Measurements from ENCODE around the gene MTMR2.
"Not testable (repeated sequence)": the region's sequence is repeated elsewhere in the genome, so short reads cannot be mapped to it uniquely, and the experiment has no call there.

Gene MTMR2

GRCh38 chr11:95811052-95811451 lies 112.9 kb downstream of the MTMR2 start:
- not testable (repeated sequence) for DNase-seq (ENCODE audit: low read depth)

DNA sequence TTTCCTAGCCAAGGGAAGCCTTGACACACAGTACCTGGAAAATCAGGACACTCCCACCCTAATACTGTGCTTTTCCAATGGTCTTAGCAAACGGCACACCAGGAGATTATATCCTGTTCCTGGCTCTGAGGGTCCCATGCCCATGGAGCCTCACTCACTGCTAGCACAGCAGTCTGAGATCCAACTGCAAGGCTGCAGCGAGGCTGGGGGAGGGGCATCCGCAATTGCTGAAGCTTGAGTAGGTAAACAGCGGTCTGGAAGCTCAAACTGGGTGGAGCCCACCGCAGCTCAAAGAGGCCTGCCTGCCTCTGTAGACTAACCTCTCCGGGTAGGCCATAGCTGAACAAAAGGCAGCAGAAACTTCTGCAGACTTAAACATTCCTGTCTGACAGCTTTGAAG lies 117.4 kb downstream of the MTMR2 start:
- not testable (repeated sequence) for DNase-seq (ENCODE audit: low read depth)

- DNase-seq (ENCODE audit: low read depth), result no peak
Observed at GRCh38 chr11:95805869-95806268, 118.0 kb downstream of the MTMR2 start.

- no peak for DNase-seq (ENCODE audit: low read depth)
Observed at GRCh38 chr11:95803973-95804372, 119.9 kb downstream of the MTMR2 start.

DNA sequence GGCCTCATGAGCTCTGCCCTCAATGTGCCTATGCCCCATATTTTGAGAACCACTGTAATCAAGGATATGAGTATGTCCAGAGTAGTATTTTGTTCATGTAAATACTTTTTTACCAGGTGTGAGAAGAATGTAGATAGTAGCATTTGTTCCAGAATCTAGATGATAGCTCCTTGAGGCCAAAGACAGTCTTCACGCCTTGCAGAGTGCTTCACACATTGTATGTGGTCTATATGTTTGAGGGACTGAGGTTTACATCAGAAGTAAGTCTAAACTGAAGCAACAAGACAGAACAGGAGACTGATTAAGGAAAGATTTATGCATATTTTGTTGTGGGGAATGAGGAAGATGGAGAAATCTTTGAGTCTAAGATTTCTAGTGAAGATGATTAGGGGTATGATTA lies 121.1 kb downstream of the MTMR2 start:
- no peak for DNase-seq (ENCODE audit: low read depth)

DNA sequence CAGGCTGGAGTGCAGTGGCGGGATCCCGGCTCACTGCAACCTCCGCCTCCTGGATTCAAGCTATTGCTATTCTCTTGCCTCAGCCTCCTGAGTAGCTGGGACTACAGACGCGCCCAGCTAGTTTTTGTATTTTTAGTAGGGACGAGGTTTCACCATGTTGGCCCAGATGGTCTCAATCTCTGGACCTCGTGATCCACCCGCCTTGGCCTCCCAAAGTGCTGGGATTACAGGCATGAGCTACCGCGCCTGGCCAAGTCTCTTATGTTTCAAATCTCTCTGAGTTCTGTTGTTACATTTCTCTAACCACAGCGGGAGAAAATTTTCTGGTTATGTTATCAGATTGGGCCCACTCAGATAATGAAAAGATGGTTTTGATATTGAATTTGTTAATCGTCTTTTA lies 123.5 kb downstream of the MTMR2 start:
- DNase-seq (ENCODE audit: low read depth), result no peak

GRCh38 chr11:95799546-95799945 lies 124.4 kb downstream of the MTMR2 start:
- DNase-seq (ENCODE audit: low read depth), result no peak

GRCh38 chr11:95796501-95796900 lies 127.4 kb downstream of the MTMR2 start:
- DNase-seq (ENCODE audit: low read depth), result no peak

- DNase-seq (ENCODE audit: low read depth), result no peak
Observed at GRCh38 chr11:95795627-95796295, 128.1 kb downstream of the MTMR2 start.

DNA sequence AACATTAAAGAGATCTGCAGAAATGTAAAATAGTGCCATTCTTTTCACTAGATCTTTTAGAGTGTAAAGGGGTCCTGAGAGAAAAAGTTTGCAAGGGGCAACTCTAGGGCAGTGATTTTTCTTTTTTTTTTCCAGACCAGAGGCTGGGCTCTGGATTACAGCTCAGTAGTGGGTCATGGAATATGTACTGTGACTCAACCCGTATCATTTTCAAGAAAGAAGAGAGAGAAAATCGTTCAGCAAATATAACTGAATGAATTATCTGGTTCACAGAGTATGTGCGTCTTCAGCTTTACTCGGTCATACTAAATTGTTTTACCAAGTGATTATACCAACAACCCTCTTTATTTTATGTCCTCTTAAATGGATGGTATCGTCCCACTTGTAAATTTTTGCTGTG lies 129.8 kb downstream of the MTMR2 start:
- DNase-seq (ENCODE audit: low read depth), result no peak

DNA sequence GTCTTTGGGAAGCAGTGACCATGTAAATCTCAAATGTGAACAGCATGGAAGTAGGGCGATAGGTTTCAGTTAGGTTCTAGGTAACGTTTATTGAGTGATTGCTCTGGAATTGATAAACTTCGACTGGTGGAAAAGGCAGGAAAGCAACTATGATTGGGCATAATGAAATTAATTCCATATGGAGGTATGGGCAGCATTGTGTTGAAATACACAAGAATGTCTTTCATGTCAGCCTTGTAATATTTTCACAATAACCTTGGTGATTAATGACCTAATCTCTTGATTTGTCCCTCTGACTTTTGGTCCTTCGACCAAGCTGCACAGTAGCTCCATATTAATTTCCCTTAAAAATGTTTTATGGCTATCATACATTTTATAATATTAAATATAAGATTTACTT lies 130.8 kb downstream of the MTMR2 start:
- no peak for DNase-seq (ENCODE audit: low read depth)

DNA sequence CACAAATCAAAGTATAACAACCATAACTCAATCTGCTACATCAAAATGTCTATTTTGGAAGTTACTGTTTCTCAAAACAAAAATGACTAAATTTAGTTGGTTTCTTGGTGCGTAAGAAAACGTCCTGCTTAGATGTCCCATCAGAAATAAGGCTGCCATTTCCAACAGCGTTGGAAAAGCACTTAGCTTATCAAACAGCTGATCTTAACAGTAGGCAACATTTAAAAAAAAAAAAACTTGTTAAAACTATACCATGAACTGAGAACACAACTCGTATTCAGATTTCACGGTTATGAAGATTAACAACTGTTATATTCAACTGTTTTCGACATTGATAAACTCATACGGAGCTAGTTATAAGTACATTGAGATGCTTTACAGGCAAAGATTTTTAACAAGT lies 131.2 kb downstream of the MTMR2 start:
- no peak for DNase-seq (ENCODE audit: low read depth)

- DNase-seq (ENCODE audit: low read depth), result no peak
Observed at GRCh38 chr11:95792200-95792599, 131.7 kb downstream of the MTMR2 start.

- no peak for DNase-seq (ENCODE audit: low read depth)
Observed at GRCh38 chr11:95791709-95792033, 132.2 kb downstream of the MTMR2 start.

DNA sequence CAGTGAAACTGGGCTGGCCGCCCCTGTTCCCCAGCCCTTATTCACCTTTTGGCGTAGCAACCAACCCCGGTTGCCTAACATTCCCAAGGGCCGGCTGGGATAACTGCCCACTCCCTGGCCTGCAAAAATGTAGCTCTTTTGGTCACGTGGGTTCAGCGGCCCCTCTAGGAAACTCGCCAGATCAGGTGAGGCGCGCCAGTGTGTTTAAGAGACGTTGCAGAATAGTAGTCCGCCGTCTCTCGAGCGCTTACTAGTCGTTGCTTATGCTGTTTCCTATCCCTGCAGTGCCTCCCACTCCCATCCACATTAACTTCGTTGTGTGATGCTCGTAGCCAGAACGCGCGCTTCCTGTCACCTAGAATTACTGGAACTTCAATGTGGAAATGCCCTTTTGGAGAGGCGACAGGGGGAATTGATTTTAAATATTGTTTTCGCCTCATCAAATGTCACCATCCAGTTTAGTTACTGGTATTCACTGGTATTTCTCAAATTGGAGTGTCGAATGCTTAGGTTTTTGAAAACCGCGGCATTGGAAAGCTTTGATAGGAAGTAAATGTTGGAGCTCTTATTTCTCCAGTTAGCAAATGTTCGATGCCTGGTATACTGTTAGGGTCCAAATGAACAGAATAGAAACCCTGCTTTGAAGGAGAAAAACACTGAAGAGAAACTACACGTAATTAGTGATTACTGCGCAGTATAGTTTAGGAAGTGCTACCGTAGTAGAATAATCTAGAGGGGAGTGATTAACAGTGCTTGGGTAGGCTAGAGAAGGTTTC lies 132.8 kb downstream of the MTMR2 start:
- DNase-seq (ENCODE audit: low read depth), result peak; percentile 16

DNA sequence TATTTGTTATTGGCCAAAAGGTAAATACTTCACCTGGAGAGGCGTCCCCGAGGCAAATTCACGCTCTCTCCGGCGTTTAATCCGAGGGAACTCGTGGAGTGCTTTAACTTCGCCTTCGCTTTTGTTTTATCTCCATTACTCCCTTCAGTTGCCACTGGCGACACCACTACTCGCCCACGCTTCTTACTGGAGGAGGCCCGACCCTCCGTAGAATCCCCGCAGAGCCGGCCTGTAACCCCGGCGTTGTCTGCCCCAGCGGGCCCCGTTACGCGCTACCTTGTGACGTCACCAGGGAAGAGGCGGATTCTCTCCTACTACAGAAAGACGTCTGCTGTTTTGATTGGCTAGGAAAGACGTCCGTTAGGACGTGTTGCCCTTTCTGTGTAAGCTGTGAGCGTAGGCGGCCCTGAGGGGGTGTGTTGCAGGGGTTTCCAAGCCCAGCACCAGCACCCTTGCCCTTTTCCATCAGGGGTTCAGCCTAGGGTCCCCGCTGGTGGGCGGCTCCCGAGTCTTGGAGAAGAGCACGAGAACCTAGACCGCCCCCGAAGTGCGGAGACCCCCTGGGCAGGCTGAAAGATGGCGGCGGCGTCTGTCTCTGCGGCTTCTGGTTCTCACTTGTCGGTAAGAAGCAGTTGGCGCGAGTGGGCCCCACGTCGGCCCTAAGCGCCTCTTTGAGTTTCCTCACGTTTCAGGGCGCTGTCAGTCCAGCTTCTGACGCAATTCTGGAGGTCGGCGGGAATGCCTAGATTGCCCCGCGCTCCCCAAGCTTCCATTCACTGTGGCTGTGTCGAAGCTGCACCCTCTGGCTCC lies 133.6 kb downstream of the MTMR2 start, which contains the start of gene CEP57:
CEP57 (plus strand) TSS at position 376 of the 810 bp plus-strand sequence; CDS start at position 577, 201 bp downstream.
- DNase-seq (ENCODE audit: low read depth), result peak; percentile 72

DNA sequence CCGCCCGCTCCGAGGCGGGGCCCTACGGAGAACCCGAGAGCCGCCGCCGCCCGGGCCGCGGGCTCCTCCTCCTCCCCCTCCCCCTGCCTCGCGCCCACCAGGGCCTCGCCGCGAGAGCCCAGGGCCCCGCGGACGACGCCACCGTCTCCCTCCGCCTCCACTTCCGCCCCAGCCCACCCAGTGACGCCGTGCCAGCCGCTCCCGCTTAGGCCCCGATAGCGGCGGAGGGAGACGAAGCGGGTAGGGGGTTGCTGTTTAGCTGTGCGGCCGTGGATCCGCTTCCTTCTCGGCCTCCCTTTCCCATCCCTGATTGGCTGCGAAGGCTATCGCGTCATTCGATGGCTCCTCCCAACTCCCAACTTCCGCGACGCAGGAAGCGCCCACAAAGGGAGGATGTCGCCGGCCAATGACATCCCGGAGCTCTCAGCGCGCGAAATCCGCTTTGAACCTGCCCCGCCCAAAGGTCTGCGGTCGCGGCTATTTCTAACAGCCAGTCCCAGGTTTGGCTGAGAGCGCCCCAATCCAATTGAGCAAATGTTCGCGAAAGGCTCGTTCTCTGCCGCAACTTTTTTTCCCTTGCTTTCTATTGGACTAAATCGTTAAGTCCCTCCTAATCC lies 134.3 kb downstream of the MTMR2 start, which contains the start of gene FAM76B:
FAM76B (minus strand) TSS at position 277 of the 617 bp plus-strand sequence. CDS start 304 bp downstream, outside the sequence.
- peak; percentile 78 for DNase-seq (ENCODE audit: low read depth)

GRCh38 chr11:95788921-95789505 lies 134.9 kb downstream of the MTMR2 start:
- no peak for DNase-seq (ENCODE audit: low read depth)
